Endodermal cell (in vitro differentiated cells): ENCODE measurements around the gene MAGIX. TPM values are rescaled to one million over a fixed set of nuclear protein-coding genes. Genes with fewer than 3 reads are reported as not detected.

Experiments
- DNase-seq: peaks from one replicate; pipeline ENCODE4 v3.0.0-alpha.2; 2017
- H3K27ac ChIP-seq: 2 replicates; pipeline ENCODE4 v1.5.1; 2013; ENCODE audit warnings: mild to moderate bottlenecking, low read depth, low read length, moderate library complexity
- H3K27me3 ChIP-seq: 2 replicates; pipeline ENCODE4 v1.6.1; 2013; ENCODE audit warnings: mild to moderate bottlenecking, low read length, moderate library complexity; ENCODE audit not compliant: insufficient read depth, control insufficient read depth, poor library complexity, severe bottlenecking
- H3K36me3 ChIP-seq: 2 replicates; pipeline ENCODE4 v1.7.0; 2013; ENCODE audit warnings: mild to moderate bottlenecking, low read length, moderate library complexity; ENCODE audit not compliant: control insufficient read depth, insufficient read depth
- H3K4me1 ChIP-seq: one replicate; pipeline ENCODE4 v1.7.0; 2013; ENCODE audit warnings: low read length; ENCODE audit not compliant: control insufficient read depth, insufficient read depth
- H3K4me3 ChIP-seq: 2 replicates; pipeline ENCODE4 v1.5.1; 2013; ENCODE audit warnings: mild to moderate bottlenecking, low read length, moderate library complexity
- H3K9ac ChIP-seq: 2 replicates; pipeline ENCODE4 v1.6.1; 2013; ENCODE audit warnings: mild to moderate bottlenecking, low read length, moderate library complexity; ENCODE audit not compliant: poor library complexity, severe bottlenecking; ENCODE audit errors: extremely low read depth
- H3K9me3 ChIP-seq: 2 replicates; pipeline ENCODE4 v1.6.1; 2013; ENCODE audit warnings: mild to moderate bottlenecking, low read length, moderate library complexity; ENCODE audit not compliant: control insufficient read depth
- H3K27ac Mint-ChIP-seq: 2 replicates; pipeline ENCODE4 v1.8.0; 2020; ENCODE audit warnings: mixed read lengths
- H3K27me3 Mint-ChIP-seq: 2 replicates; pipeline ENCODE4 v1.8.0; 2021; ENCODE audit warnings: mild to moderate bottlenecking, mixed read lengths; ENCODE audit not compliant: insufficient read depth
- H3K36me3 Mint-ChIP-seq: 2 replicates; pipeline ENCODE4 v1.8.0; 2020; ENCODE audit warnings: low read depth, mixed read lengths
- H3K4me1 Mint-ChIP-seq: 2 replicates; pipeline ENCODE4 v1.8.0; 2020; ENCODE audit warnings: mixed read lengths
- H3K4me3 Mint-ChIP-seq: 2 replicates; pipeline ENCODE4 v1.8.0; 2020; ENCODE audit warnings: mild to moderate bottlenecking, moderate library complexity, mixed read lengths
- H3K9me3 Mint-ChIP-seq: 2 replicates; pipeline ENCODE4 v1.8.0; 2020; ENCODE audit warnings: mild to moderate bottlenecking, mixed read lengths
- WGBS, 2 experiments: methylation state at CpG; one replicate each; pipeline versions ENCODE4 v1.1.5 to v1.1.7; 2013; ENCODE audit warnings: missing lambda C conversion rate in 2 of 2, mixed read lengths in 1 of 2; ENCODE audit not compliant: insufficient coverage in 1 of 2, insufficient read length in 1 of 2; 5-methylcytosine and 5-hydroxymethylcytosine counted together
- total RNA-seq, 2 donors: library from RNA; stranded (reverse); fragmentation: NEBNext Ultra II Directional in 1 of 2; extraction: Animal tissue kit (Norgen Biotek cat#: 25700) in 1 of 2; gene quantifications; 2 replicates in 1 of 2; 3 replicates in 1 of 2; pipeline ENCODE4 v1.2.1, GENCODE V29; 2021
- TF ChIP-seq, protein P1 (sequence below): fragments of 200-600 bp; sonication (generic); conservative IDR thresholded peaks from 2 replicates; pipeline ENCODE4 v1.5.0; 2021; ENCODE audit warnings: antibody characterized with exemption, mild to moderate bottlenecking

The MAGIX gene
- total RNA-seq, 2 donors from 2014 or later: 1.2 to 1.3 TPM

- H3K27me3 ChIP-seq: peaks cover 22% of the 10 kb centered on the region
- H3K9ac ChIP-seq: no peak overlapping the region
- Mint-ChIP-seq H3K27ac (no peak overlapping the region), H3K36me3 (no peaks in the 10 kb centered on the region), H3K9me3 (peaks cover 60% of the 10 kb centered on the region), H3K4me3 (no peak overlapping the region), H3K4me1 (peaks cover 7% of the 10 kb centered on the region), H3K27me3 (peaks cover 17% of the 10 kb centered on the region)
- DNase-seq: no peak
- H3K36me3 ChIP-seq: no peaks in the 10 kb centered on the region
- no peak overlapping the region for H3K4me3 ChIP-seq
- H3K4me1 ChIP-seq: no peaks in the 10 kb centered on the region
- H3K9me3 ChIP-seq: no peaks in the 10 kb centered on the region
- TF ChIP-seq, protein P1, sequence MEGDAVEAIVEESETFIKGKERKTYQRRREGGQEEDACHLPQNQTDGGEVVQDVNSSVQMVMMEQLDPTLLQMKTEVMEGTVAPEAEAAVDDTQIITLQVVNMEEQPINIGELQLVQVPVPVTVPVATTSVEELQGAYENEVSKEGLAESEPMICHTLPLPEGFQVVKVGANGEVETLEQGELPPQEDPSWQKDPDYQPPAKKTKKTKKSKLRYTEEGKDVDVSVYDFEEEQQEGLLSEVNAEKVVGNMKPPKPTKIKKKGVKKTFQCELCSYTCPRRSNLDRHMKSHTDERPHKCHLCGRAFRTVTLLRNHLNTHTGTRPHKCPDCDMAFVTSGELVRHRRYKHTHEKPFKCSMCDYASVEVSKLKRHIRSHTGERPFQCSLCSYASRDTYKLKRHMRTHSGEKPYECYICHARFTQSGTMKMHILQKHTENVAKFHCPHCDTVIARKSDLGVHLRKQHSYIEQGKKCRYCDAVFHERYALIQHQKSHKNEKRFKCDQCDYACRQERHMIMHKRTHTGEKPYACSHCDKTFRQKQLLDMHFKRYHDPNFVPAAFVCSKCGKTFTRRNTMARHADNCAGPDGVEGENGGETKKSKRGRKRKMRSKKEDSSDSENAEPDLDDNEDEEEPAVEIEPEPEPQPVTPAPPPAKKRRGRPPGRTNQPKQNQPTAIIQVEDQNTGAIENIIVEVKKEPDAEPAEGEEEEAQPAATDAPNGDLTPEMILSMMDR: no peak
- H3K27ac ChIP-seq: no peak overlapping the region
- WGBS, 2 experiments: 81 to 83% methylated on average over 5 to 11 of the region's 13 CpGs
Observed at GRCh38 chrX:49197543-49198087, 35.1 kb downstream of the MAGIX start.

DNA sequence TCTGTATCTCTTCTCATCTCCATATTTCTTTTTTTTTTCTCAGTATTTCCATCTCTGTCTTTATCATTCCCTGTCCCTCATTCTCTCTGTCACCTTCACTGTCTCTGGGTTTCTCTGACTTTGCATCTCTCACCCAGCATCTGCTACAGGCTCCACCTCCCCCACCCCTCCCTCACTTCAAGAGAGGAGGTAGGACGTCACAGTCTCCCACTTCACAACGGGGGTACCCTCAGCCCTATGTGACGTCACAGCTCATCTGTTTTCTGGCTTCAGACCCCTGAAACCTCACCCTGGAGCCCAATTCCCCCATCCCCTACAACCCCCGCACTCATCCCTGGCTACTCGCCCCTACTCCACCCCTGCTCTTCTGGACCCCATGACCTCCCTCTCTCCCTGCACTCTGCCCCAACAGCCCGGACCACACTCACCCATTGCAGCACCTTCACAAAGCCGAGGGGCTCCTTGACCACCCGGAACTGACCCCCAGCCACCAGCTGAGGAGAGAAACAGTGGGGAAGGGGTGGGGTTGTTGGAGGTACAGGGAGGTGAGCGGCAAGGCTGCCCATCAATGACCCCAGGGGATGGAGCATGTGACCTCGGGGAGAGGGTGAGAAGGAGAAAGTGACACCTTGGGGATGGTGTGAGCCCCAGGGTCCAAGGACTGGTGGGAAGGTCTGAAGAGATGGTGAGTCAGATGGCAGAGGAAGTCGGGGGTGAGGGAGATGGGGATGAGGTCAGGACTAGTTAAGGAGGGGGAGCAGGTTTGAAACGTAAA, 36.2 kb downstream of the MAGIX start:
- DNase-seq: no peak
- no peak overlapping the region for H3K27ac ChIP-seq
- 25 to 80% methylated on average over 1 to 11 of the region's 12 CpGs for WGBS, 2 experiments
- Mint-ChIP-seq H3K36me3 (no peaks in the 10 kb centered on the region), H3K4me3 (no peak overlapping the region), H3K9me3 (peaks cover 58% of the 10 kb centered on the region), H3K27me3 (peaks cover 17% of the 10 kb centered on the region), H3K4me1 (peaks cover 7% of the 10 kb centered on the region), H3K27ac (no peak overlapping the region)
- no peak overlapping the region for H3K9ac ChIP-seq
- H3K27me3 ChIP-seq: peaks cover 22% of the 10 kb centered on the region
- no peaks in the 10 kb centered on the region for H3K4me1 ChIP-seq
- TF ChIP-seq, protein P1: no peak
- H3K36me3 ChIP-seq: no peaks in the 10 kb centered on the region
- H3K9me3 ChIP-seq: no peaks in the 10 kb centered on the region
- no peak overlapping the region for H3K4me3 ChIP-seq

GRCh38 chrX:49199315-49199595, 36.7 kb downstream of the MAGIX start:
- Mint-ChIP-seq H3K27ac (no peak overlapping the region), H3K27me3 (peaks cover 17% of the 10 kb centered on the region), H3K36me3 (no peaks in the 10 kb centered on the region), H3K4me1 (peaks cover 7% of the 10 kb centered on the region), H3K4me3 (no peak overlapping the region), H3K9me3 (peaks cover 58% of the 10 kb centered on the region)
- H3K36me3 ChIP-seq: no peaks in the 10 kb centered on the region
- TF ChIP-seq, protein P1: no peak
- H3K4me3 ChIP-seq: no peak overlapping the region
- no peak for DNase-seq
- no peak overlapping the region for H3K9ac ChIP-seq
- no peak overlapping the region for H3K27ac ChIP-seq
- H3K27me3 ChIP-seq: peaks cover 22% of the 10 kb centered on the region
- 17% methylated on average over 1 to 11 of the region's 11 CpGs for WGBS, 2 experiments
- H3K4me1 ChIP-seq: no peaks in the 10 kb centered on the region
- no peaks in the 10 kb centered on the region for H3K9me3 ChIP-seq
